ENCODE measurements around the gene PSORS1C2. TPM values are rescaled to one million over a fixed set of nuclear protein-coding genes. Genes with fewer than 3 reads are reported as not detected.
"Not testable (repeated sequence)": the region's sequence is repeated elsewhere in the genome, so short reads cannot be mapped to it uniquely, and the experiment has no call there.

The PSORS1C2 gene
- total and polyA plus RNA-seq, 4 donors, result not detected

DNA sequence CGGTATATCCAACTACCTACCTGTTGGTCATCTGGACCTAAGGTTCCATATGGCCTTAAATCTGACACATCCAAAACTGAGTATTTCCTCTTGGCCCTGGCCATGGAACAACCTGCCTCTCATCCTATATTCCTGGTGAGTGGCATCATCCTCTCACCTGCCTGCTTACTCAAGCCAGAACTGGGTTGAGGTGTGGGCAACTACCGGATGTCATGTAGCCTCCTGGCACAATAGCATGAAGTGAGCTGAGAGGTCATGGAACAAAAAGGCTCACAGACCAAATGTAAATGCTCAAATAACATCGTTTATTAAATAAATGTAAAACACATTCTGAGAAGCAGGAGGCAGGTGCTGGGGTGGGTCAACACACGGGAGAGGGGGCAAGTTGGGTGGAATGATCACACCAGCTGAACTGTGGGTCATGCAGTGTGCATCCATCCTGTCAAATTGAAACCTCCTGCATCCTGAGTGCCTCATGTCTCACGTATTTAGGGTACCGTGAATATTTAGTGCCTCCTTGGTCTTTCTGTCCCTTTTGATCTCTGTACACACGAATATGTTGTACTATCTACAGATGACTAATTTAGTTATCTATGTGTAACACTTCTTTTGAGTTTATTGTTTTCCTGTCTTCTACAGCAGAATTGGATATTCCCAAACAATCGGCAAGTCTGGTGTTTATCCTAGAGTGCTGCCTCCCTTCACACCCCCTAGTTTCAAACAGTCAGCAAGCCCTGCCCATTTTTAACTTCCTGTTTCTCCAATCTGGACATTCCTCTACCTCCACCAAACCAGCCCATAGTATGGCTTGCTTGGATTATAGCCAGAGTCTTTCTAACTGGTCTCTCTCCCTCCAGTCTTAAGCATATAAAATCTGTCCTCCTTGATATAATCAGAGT lies 39.5 kb upstream of the PSORS1C2 start:
- WGBS (ENCODE audit: insufficient coverage), result 67% methylated on average over 2 of the region's 8 CpGs
- H3K36me3 ChIP-seq (ENCODE audit: control insufficient read depth, insufficient read depth, low read length), result peaks cover 2% of the 10 kb centered on the region
- no peaks in the 10 kb centered on the region for H3K4me1 ChIP-seq (ENCODE audit: control insufficient read depth, insufficient read depth, low read length)
- no peaks in the 10 kb centered on the region for H3K27me3 ChIP-seq (ENCODE audit: control insufficient read depth, insufficient read depth, low read length)
- H3K9me3 ChIP-seq (ENCODE audit: control insufficient read depth, insufficient read depth, low read length), result no peaks in the 10 kb centered on the region
- H3K27ac ChIP-seq (ENCODE audit: low read depth, low read length), result no peak overlapping the region
- DNase-seq (ENCODE audit: low read depth in 4 of 6, low spot score in 6 of 6), result no peak
- no peak overlapping the region for H3K4me3 ChIP-seq (ENCODE audit: low read depth, low read length)

- Histone ChIP-seq H3K9me3 (ENCODE audit: control insufficient read depth, insufficient read depth, low read length) (no peaks in the 10 kb centered on the region), H3K27ac (ENCODE audit: low read depth, low read length) (no peak overlapping the region), H3K4me1 (ENCODE audit: control insufficient read depth, insufficient read depth, low read length) (no peaks in the 10 kb centered on the region), H3K4me3 (ENCODE audit: low read depth, low read length) (no peak overlapping the region), H3K36me3 (ENCODE audit: control insufficient read depth, insufficient read depth, low read length) (peaks cover 2% of the 10 kb centered on the region), H3K27me3 (ENCODE audit: control insufficient read depth, insufficient read depth, low read length) (peaks cover under 1% of the 10 kb centered on the region)
- 85% methylated on average over 2 of the region's 3 CpGs for WGBS (ENCODE audit: insufficient coverage)
- peak in 1 of 6 donors; percentile 21 for DNase-seq (ENCODE audit: low read depth in 4 of 6, low spot score in 6 of 6)
Observed at GRCh38 chr6:31175971-31176370, 37.1 kb upstream of the PSORS1C2 start.

GRCh38 chr6:31174378-31174777 lies 35.5 kb upstream of the PSORS1C2 start:
- peaks cover 2% of the 10 kb centered on the region for H3K36me3 ChIP-seq (ENCODE audit: control insufficient read depth, insufficient read depth, low read length)
- no peak for DNase-seq (ENCODE audit: low read depth in 4 of 6, low spot score in 6 of 6)
- H3K4me1 ChIP-seq (ENCODE audit: control insufficient read depth, insufficient read depth, low read length), result no peaks in the 10 kb centered on the region
- 80% methylated on average over 1 of the region's 5 CpGs for WGBS (ENCODE audit: insufficient coverage)
- no peak overlapping the region for H3K4me3 ChIP-seq (ENCODE audit: low read depth, low read length)
- H3K27me3 ChIP-seq (ENCODE audit: control insufficient read depth, insufficient read depth, low read length), result peaks cover 14% of the 10 kb centered on the region
- H3K9me3 ChIP-seq (ENCODE audit: control insufficient read depth, insufficient read depth, low read length), result no peaks in the 10 kb centered on the region
- no peak overlapping the region for H3K27ac ChIP-seq (ENCODE audit: low read depth, low read length)

DNA sequence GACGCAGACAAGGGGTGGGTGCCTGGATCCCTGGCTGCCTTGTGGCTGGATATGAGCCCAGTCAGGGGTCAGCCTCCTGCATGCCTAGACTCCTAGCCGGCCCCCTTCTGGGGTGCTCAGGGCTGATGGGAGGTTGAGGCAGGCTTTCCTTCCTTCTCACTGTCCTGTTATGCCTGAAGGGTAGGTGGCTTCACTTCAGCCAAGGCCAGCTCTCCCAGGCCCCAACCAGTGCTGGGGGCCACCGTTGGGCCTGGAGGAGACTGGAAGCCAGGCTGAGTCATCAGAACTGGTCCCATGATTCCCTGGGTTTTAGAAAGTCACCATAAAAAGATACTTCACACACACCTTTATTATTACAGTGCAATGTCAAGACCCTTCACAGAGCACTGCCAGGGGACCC lies 34.5 kb upstream of the PSORS1C2 start:
- H3K9me3 ChIP-seq (ENCODE audit: control insufficient read depth, insufficient read depth, low read length), result no peaks in the 10 kb centered on the region
- H3K36me3 ChIP-seq (ENCODE audit: control insufficient read depth, insufficient read depth, low read length), result peaks cover 2% of the 10 kb centered on the region
- WGBS (ENCODE audit: insufficient coverage), result 40% methylated on average over 1 of the region's 3 CpGs

DNA sequence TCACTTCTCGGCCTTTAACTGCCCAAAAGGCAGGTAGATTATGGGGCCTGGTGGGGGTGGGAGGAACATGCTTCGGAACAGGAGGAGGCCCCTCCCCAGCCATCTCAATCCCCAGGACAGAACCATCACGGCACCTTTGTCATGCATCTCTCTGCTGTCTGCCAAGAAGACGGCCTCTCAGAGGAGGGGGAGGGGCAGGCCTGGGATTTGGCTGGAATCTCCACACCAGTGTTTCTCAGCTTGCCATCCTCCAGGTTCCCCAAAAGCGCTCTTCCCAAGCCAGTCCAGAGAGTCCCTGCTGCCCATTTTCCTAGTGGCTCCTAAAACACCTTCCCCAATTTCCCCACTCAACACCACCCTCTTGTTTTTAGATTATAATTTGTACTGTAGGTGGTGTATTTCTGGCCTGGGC lies 34.1 kb upstream of the PSORS1C2 start:
- Histone ChIP-seq H3K36me3 (ENCODE audit: control insufficient read depth, insufficient read depth, low read length) (peaks cover 2% of the 10 kb centered on the region), H3K4me3 (ENCODE audit: low read depth, low read length) (no peak overlapping the region), H3K9me3 (ENCODE audit: control insufficient read depth, insufficient read depth, low read length) (no peaks in the 10 kb centered on the region), H3K4me1 (ENCODE audit: control insufficient read depth, insufficient read depth, low read length) (no peaks in the 10 kb centered on the region), H3K27ac (ENCODE audit: low read depth, low read length) (no peak overlapping the region), H3K27me3 (ENCODE audit: control insufficient read depth, insufficient read depth, low read length) (peaks cover 14% of the 10 kb centered on the region)
- 14% methylated on average over 1 of the region's 5 CpGs for WGBS (ENCODE audit: insufficient coverage)
- no peak for DNase-seq (ENCODE audit: low read depth in 4 of 6, low spot score in 6 of 6)

More for the DNA sequence above, 34.5 kb upstream of the PSORS1C2 start:
- Histone ChIP-seq H3K27me3 (ENCODE audit: control insufficient read depth, insufficient read depth, low read length) (peaks cover 14% of the 10 kb centered on the region), H3K4me3 (ENCODE audit: low read depth, low read length) (no peak overlapping the region), H3K27ac (ENCODE audit: low read depth, low read length) (no peak overlapping the region), H3K4me1 (ENCODE audit: control insufficient read depth, insufficient read depth, low read length) (no peaks in the 10 kb centered on the region)
- DNase-seq (ENCODE audit: low read depth in 4 of 6, low spot score in 6 of 6), result no peak

DNA sequence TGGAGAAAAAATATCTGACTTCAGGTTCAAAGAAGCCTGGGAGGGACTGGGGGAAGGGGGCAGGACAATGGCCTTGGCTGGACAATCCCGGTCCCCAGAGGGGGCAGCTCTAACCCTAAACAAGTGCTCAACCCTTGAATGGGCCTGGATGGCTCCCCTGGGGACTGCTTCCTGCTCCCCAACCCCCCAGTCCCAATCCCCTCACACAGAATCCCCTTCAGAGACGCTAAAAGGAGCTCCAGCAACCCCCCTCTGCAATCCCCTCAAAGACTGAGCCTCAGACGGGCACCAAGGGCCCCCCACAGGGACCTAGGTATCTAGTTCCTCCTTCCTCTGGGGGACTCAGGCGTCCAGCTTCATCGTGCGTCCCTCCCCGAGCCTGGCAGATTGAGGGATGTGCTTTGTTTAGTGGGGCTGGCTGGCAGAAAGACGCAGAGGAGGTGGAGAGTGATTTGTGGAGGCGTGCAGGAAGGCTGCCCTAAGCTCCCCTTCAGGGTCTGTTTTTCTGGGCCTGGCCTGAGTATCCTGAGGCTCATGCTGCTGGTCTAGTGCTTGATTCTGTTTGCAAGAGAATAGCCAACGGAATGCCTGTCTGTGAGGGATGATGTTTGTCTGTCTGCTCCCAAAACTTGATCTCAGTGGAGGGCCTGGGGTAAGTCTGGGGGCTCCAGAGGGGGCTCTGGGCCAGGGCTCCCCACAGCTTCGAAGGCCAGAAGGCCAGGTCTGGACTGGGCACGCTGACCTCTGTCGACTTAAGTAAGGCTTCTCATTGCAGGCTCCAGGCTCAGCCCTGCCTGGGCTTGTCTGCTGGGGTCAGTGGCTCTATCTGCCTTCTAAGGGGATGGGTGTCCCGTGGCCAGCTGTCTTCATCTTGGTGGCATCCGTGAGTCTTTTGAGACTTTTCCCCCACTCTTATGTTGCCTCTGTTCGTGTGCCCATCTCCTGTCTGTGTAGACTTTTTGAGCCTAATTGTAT lies 33.4 kb upstream of the PSORS1C2 start:
- peaks cover 2% of the 10 kb centered on the region for H3K36me3 ChIP-seq (ENCODE audit: control insufficient read depth, insufficient read depth, low read length)

DNA sequence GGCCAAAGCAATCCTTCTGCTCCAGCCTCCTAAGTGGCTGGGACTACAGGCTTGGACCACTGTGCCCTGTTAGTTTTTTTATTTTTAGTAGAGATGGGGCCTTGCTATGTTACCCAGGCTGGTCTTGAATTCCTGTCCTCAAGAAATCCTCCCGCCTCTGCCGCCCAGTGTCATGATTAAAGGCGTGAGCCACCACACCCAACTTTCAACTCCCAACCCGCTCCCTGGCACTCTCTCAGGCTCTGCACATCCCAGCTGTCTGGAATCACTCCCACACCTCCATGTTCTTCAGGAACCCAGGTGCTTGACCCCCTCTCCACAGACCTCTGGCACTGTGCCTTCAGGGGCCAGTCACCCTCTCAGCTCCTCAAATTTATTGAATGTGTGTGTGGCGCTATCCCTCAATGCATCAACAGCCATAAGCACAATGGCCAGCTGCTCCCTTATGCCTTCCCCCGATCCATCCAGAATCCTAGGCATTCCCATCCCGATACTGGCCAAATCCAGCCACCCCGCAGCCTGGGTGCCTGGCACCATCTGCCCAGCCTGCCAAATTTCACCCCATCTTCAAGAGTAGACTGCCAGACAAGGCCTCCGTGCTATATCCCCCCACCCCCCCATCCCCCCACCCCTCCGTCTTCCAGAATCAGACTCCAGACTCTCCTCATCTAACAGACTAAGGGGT lies 32.3 kb upstream of the PSORS1C2 start:
- H3K4me3 ChIP-seq (ENCODE audit: low read depth, low read length), result no peak overlapping the region
- H3K9me3 ChIP-seq (ENCODE audit: control insufficient read depth, insufficient read depth, low read length), result no peaks in the 10 kb centered on the region
- H3K27ac ChIP-seq (ENCODE audit: low read depth, low read length), result no peak overlapping the region
- H3K36me3 ChIP-seq (ENCODE audit: control insufficient read depth, insufficient read depth, low read length), result peaks cover 2% of the 10 kb centered on the region
- 76% methylated on average over 6 of the region's 10 CpGs for WGBS (ENCODE audit: insufficient coverage)
- H3K4me1 ChIP-seq (ENCODE audit: control insufficient read depth, insufficient read depth, low read length), result no peaks in the 10 kb centered on the region
- peaks cover 14% of the 10 kb centered on the region for H3K27me3 ChIP-seq (ENCODE audit: control insufficient read depth, insufficient read depth, low read length)
- no peak for DNase-seq (ENCODE audit: low read depth in 4 of 6, low spot score in 6 of 6)

More for the DNA sequence above, 33.4 kb upstream of the PSORS1C2 start:
- Histone ChIP-seq H3K4me3 (ENCODE audit: low read depth, low read length) (no peak overlapping the region), H3K27ac (ENCODE audit: low read depth, low read length) (no peak overlapping the region), H3K27me3 (ENCODE audit: control insufficient read depth, insufficient read depth, low read length) (peaks cover 14% of the 10 kb centered on the region), H3K9me3 (ENCODE audit: control insufficient read depth, insufficient read depth, low read length) (no peaks in the 10 kb centered on the region), H3K4me1 (ENCODE audit: control insufficient read depth, insufficient read depth, low read length) (no peaks in the 10 kb centered on the region)
- 37% methylated on average over 11 of the region's 16 CpGs for WGBS (ENCODE audit: insufficient coverage)
- DNase-seq (ENCODE audit: low read depth in 4 of 6, low spot score in 6 of 6), result no peak

DNA sequence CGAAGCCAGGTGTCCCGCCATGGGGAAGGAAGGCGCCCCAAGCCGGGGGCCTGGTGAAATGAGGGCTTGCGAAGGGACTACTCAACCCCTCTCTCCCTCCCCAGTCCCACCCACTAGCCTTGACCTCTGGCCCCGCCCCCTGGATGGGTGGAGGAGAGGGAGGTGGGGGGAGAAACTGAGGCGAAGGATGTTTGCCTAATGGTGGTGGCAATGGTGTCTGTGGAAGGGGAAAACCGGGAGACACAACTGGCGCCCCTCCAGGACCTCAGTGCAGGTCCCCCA lies 31.7 kb upstream of the PSORS1C2 start, which contains the start of gene POU5F1:
Gene POU5F1, minus strand, starts transcription at position 83 of the 282 bp plus-strand sequence. Its CDS starts 62 bp downstream, at position 21.
- DNase-seq (ENCODE audit: low read depth in 4 of 6, low spot score in 6 of 6), result no peak
- no peaks in the 10 kb centered on the region for H3K9me3 ChIP-seq (ENCODE audit: control insufficient read depth, insufficient read depth, low read length)
- H3K36me3 ChIP-seq (ENCODE audit: control insufficient read depth, insufficient read depth, low read length), result no peaks in the 10 kb centered on the region
- WGBS (ENCODE audit: insufficient coverage), result 46% methylated on average over 3 of the region's 9 CpGs
- H3K4me3 ChIP-seq (ENCODE audit: low read depth, low read length), result no peak within 1 kb of the TSS
- no peaks in the 10 kb centered on the region for H3K4me1 ChIP-seq (ENCODE audit: control insufficient read depth, insufficient read depth, low read length)
- peaks cover 14% of the 10 kb centered on the region for H3K27me3 ChIP-seq (ENCODE audit: control insufficient read depth, insufficient read depth, low read length)
- no peak within 1 kb of the TSS for H3K27ac ChIP-seq (ENCODE audit: low read depth, low read length)

DNA sequence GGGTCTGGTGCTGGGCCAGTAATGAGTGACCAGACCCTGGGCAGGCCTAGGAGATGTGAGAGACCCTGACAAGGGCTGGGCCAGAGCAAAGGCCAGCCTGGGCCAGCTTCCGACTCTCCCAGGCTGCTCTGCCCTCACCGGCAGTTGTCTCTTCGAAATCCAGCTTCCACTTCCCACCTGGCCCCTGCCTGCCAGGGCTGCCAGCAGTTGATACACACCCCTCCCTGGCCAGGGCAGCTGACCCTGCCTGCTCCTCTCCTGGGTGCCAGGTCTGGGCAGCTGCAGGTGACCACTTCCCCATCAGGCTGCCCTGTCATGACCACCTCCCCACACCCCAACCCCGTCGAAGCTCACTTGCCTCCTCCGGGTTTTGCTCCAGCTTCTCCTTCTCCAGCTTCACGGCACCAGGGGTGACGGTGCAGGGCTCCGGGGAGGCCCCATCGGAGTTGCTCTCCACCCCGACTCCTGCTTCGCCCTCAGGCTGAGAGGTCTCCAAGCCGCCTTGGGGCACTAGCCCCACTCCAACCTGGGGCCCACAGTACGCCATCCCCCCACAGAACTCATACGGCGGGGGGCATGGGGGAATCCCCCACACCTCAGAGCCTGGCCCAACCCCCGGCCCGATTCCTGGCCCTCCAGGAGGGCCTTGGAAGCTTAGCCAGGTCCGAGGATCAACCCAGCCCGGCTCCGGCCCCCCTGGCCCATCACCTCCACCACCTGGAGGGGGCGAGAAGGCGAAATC lies 31.2 kb upstream of the PSORS1C2 start:
- H3K27ac ChIP-seq (ENCODE audit: low read depth, low read length); H3K4me3 ChIP-seq (ENCODE audit: low read depth, low read length); H3K9me3 ChIP-seq (ENCODE audit: control insufficient read depth, insufficient read depth, low read length); H3K36me3 ChIP-seq (ENCODE audit: control insufficient read depth, insufficient read depth, low read length); H3K4me1 ChIP-seq (ENCODE audit: control insufficient read depth, insufficient read depth, low read length); DNase-seq (ENCODE audit: low read depth in 4 of 6, low spot score in 6 of 6): not testable (repeated sequence)
- WGBS (ENCODE audit: insufficient coverage), result 41% methylated on average over 16 of the region's 23 CpGs
- H3K27me3 ChIP-seq (ENCODE audit: control insufficient read depth, insufficient read depth, low read length), result peaks cover 14% of the 10 kb centered on the region
